ENCODE data around the gene ASB8. TPM values are rescaled to one million over a fixed set of nuclear protein-coding genes. Genes with fewer than 3 reads are reported as not detected.

The ASB8 gene
- total RNA-seq, 2 experiments from 2014 or later: 20.9 to 27.2 TPM

GRCh38 chr12:48191096-48191495 is 33.8 kb upstream of the ASB8 start:
- H3K4me1 Mint-ChIP-seq (ENCODE audit: low read depth): peaks cover 3% of the 10 kb centered on the region
- intact Hi-C loops (cut with micrococcal nuclease): no loop called here
- H3K4me3 Mint-ChIP-seq: no peak overlapping the region
- peaks cover 10% of the 10 kb centered on the region for H3K27me3 Mint-ChIP-seq
- no peak for TF ChIP-seq CTCF (IDR thresholded peaks at IDR 0.05)
- H3K27ac Mint-ChIP-seq: no peak overlapping the region
- ChIA-PET POLR2A (no interaction called here), CTCF (no interaction called here)
- no peak for ATAC-seq
- no peaks in the 10 kb centered on the region for H3K9me3 Mint-ChIP-seq
- H3K36me3 Mint-ChIP-seq (ENCODE audit: low read depth): no peaks in the 10 kb centered on the region
- no peak for DNase-seq

GRCh38 chr12:48189331-48190125 is 32.2 kb upstream of the ASB8 start:
- peaks cover 6% of the 10 kb centered on the region for H3K4me1 Mint-ChIP-seq (ENCODE audit: low read depth)
- DNase-seq (peak; percentile 86), ATAC-seq (peak; percentile 89)
- peak; percentile 91 for TF ChIP-seq CTCF (IDR thresholded peaks at IDR 0.05)
- no peak overlapping the region for H3K27ac Mint-ChIP-seq
- no peak overlapping the region for H3K4me3 Mint-ChIP-seq
- H3K27me3 Mint-ChIP-seq: peaks cover 23% of the 10 kb centered on the region
- CTCF ChIA-PET: interaction anchor here (0.6 to 3.0 kb wide), 33 partner anchors 10 to 502 kb away, joined by 3 to 45 read pairs (median 4); partner anchors contain the start of genes ASB8, OR10AD1 and TMEM106C
- POLR2A ChIA-PET: interaction anchor here (1.0 to 1.2 kb wide), 2 partner anchors 10 kb away, joined by 3 read pairs; no protein-coding TSS in a partner anchor
- H3K9me3 Mint-ChIP-seq: no peaks in the 10 kb centered on the region
- H3K36me3 Mint-ChIP-seq (ENCODE audit: low read depth): no peaks in the 10 kb centered on the region
- intact Hi-C loops (cut with micrococcal nuclease): loop anchor here (10.0 kb wide), 1 partner anchor 425 kb away; no protein-coding TSS in a partner anchor

GRCh38 chr12:48187916-48188695 is 30.8 kb upstream of the ASB8 start:
- H3K27me3 Mint-ChIP-seq: peaks cover 26% of the 10 kb centered on the region
- CTCF ChIA-PET: interaction anchor here (0.6 to 3.2 kb wide), 9 partner anchors 10 to 501 kb away, joined by 3 to 45 read pairs (median 5); partner anchors contain the start of gene ASB8
- intact Hi-C loops (cut with micrococcal nuclease): loop anchor here (10.0 kb wide), 1 partner anchor 427 kb away; no protein-coding TSS in a partner anchor
- H3K4me3 Mint-ChIP-seq: no peak overlapping the region
- DNase-seq (no peak), ATAC-seq (no peak)
- H3K27ac Mint-ChIP-seq: no peak overlapping the region
- no peaks in the 10 kb centered on the region for H3K36me3 Mint-ChIP-seq (ENCODE audit: low read depth)
- no peaks in the 10 kb centered on the region for H3K9me3 Mint-ChIP-seq
- POLR2A ChIA-PET: interaction anchor here (0.5 to 1.2 kb wide), 3 partner anchors 8 to 135 kb away, joined by 3 read pairs; partner anchors contain the start of gene ASB8
- peaks cover 9% of the 10 kb centered on the region for H3K4me1 Mint-ChIP-seq (ENCODE audit: low read depth)
- TF ChIP-seq CTCF (IDR thresholded peaks at IDR 0.05): no peak

- no peaks in the 10 kb centered on the region for H3K36me3 Mint-ChIP-seq (ENCODE audit: low read depth)
- H3K4me3 Mint-ChIP-seq: peak overlapping the region; percentile 10
- POLR2A ChIA-PET: no interaction called here
These were observed 28.0 kb upstream of the ASB8 start for GRCh38 chr12:48185181-48185919.

More at GRCh38 chr12:48185181-48185919, 28.0 kb upstream of the ASB8 start:
- H3K27me3 Mint-ChIP-seq: peaks cover 28% of the 10 kb centered on the region
- DNase-seq: no peak
- ATAC-seq: no peak
- no peaks in the 10 kb centered on the region for H3K9me3 Mint-ChIP-seq
- no peak for TF ChIP-seq CTCF (IDR thresholded peaks at IDR 0.05)
- H3K27ac Mint-ChIP-seq: no peak overlapping the region
- H3K4me1 Mint-ChIP-seq (ENCODE audit: low read depth): peaks cover 16% of the 10 kb centered on the region
- CTCF ChIA-PET: interaction anchor here (0.6 to 3.2 kb wide), 7 partner anchors 10 to 418 kb away, joined by 3 to 38 read pairs (median 3); no protein-coding TSS in a partner anchor
- intact Hi-C loops (cut with micrococcal nuclease): loop anchor here (10.0 kb wide), 1 partner anchor 429 kb away; no protein-coding TSS in a partner anchor

Measured in activated CD8-positive, alpha-beta T cell treated with anti-CD3 and anti-CD28 coated beads for 36 hours (primary cell).